HepG2 (cell line): ENCODE data around the gene ARFGEF2. TPM values are rescaled to one million over a fixed set of nuclear protein-coding genes. Genes with fewer than 3 reads are reported as not detected.

Experiments
- ADNP ChIP-seq: sonication (generic); formaldehyde crosslinking; IDR thresholded peaks from 2 replicates; pipeline ENCODE4 v1.4.0; 2020; ENCODE audit warnings: missing genetic modification reagents
- ARNT ChIP-seq: fragments of 450-650 bp; IDR thresholded peaks from 2 replicates; pipeline ENCODE4 v1.6.1; 2017
- CENPX ChIP-seq: sonication (generic); formaldehyde crosslinking; IDR thresholded peaks from 2 replicates; pipeline ENCODE4 v1.9.0; 2021; ENCODE audit warnings: mild to moderate bottlenecking, missing genetic modification reagents, moderate library complexity
- CREM ChIP-seq, 2 experiments: sonication (generic) in 1 of 2; formaldehyde crosslinking in 1 of 2; IDR thresholded peaks; 2 replicates each; pipeline versions ENCODE4 v1.4.0 to v1.6.1; 2016 to 2020; ENCODE audit warnings: antibody characterized with exemption in 1 of 2, mild to moderate bottlenecking in 1 of 2, missing genetic modification reagents in 1 of 2
- FOSL2 ChIP-seq: sonication (generic); formaldehyde crosslinking; IDR thresholded peaks from 2 replicates; pipeline ENCODE4 v1.4.0; 2020; ENCODE audit warnings: missing genetic modification reagents
- HNF1B ChIP-seq: sonication (generic); formaldehyde crosslinking; IDR thresholded peaks from 2 replicates; pipeline ENCODE4 v1.5.1; 2020; ENCODE audit warnings: mild to moderate bottlenecking, moderate library complexity, missing genetic modification reagents
- HOMEZ ChIP-seq: IDR thresholded peaks from 2 replicates; pipeline ENCODE4 v1.6.1; 2016; ENCODE audit warnings: low read depth
- HOXA3 ChIP-seq: sonication (generic); formaldehyde crosslinking; IDR thresholded peaks from 2 replicates; pipeline ENCODE4 v1.5.0; 2020; ENCODE audit warnings: missing genetic modification reagents
- HOXA5 ChIP-seq: sonication (generic); formaldehyde crosslinking; IDR thresholded peaks from 2 replicates; pipeline ENCODE4 v1.4.0; 2020; ENCODE audit warnings: missing genetic modification reagents
- MAFF ChIP-seq: IDR thresholded peaks from 2 replicates; pipeline ENCODE4 v1.6.1; 2011; ENCODE audit warnings: low read depth, low read length, improper control_type of control experiment
- MXD3 ChIP-seq: IDR thresholded peaks from 2 replicates; pipeline ENCODE4 v1.6.1; 2016; ENCODE audit warnings: mild to moderate bottlenecking, missing biosample characterization, missing genetic modification reagents
- NFE2 ChIP-seq: sonication (generic); formaldehyde crosslinking; IDR thresholded peaks from 2 replicates; pipeline ENCODE4 v1.4.0; 2020; ENCODE audit warnings: missing genetic modification reagents
- NONO ChIP-seq, 2 experiments: fragments of 450-650 bp in 1 of 2; sonication (generic) in 1 of 2; formaldehyde crosslinking in 1 of 2; IDR thresholded peaks in 1 of 2; conservative IDR thresholded peaks in 1 of 2; 2 replicates each; pipeline versions ENCODE4 v1.6.1 to v1.8.0; 2017 to 2022; ENCODE audit warnings: mild to moderate bottlenecking in 1 of 2, missing genetic modification reagents in 1 of 2, moderate library complexity in 1 of 2
- PRMT3 ChIP-seq: sonication (generic); formaldehyde crosslinking; IDR thresholded peaks from 2 replicates; pipeline ENCODE4 v1.8.1; 2022; ENCODE audit warnings: low read depth, mild to moderate bottlenecking, moderate library complexity, missing genetic modification reagents, borderline replicate concordance
- RARA ChIP-seq: IDR thresholded peaks from 2 replicates; pipeline ENCODE4 v1.6.1; 2016; ENCODE audit warnings: missing genetic modification reagents, missing compliant biosample characterization
- SAP130 ChIP-seq: IDR thresholded peaks from 2 replicates; pipeline ENCODE4 v1.6.1; 2016; ENCODE audit warnings: low read depth
- SMC3 ChIP-seq: IDR thresholded peaks from 2 replicates; pipeline ENCODE4 v1.6.1; 2011; ENCODE audit warnings: low read length, improper control_type of control experiment
- SPEN ChIP-seq: sonication (generic); formaldehyde crosslinking; IDR thresholded peaks from 2 replicates; pipeline ENCODE4 v1.5.1; 2020; ENCODE audit warnings: low read depth, mild to moderate bottlenecking, missing genetic modification reagents
- ZBTB2 ChIP-seq: sonication (generic); formaldehyde crosslinking; IDR thresholded peaks from 2 replicates; pipeline ENCODE4 v1.8.0; 2022; ENCODE audit warnings: low read depth, missing genetic modification reagents
- ZNF225 ChIP-seq: sonication (generic); formaldehyde crosslinking; IDR thresholded peaks from 2 replicates; pipeline ENCODE4 v1.4.0; 2020; ENCODE audit warnings: mild to moderate bottlenecking, missing genetic modification reagents
- ZNF230 ChIP-seq: sonication (generic); formaldehyde crosslinking; IDR thresholded peaks from 2 replicates; pipeline ENCODE4 v1.4.0; 2020; ENCODE audit warnings: mild to moderate bottlenecking, missing genetic modification reagents
- ZNF30 ChIP-seq: sonication (generic); formaldehyde crosslinking; IDR thresholded peaks from 2 replicates; pipeline ENCODE4 v1.5.0; 2020; ENCODE audit warnings: mild to moderate bottlenecking, missing genetic modification reagents
- ZNF513 ChIP-seq: sonication (generic); formaldehyde crosslinking; conservative IDR thresholded peaks from 2 replicates; pipeline ENCODE4 v1.5.0; 2020; ENCODE audit warnings: missing genetic modification reagents
- ZNF784 ChIP-seq: sonication (generic); formaldehyde crosslinking; IDR thresholded peaks from 2 replicates; pipeline ENCODE4 v1.5.1; 2020; ENCODE audit warnings: missing genetic modification reagents, mild to moderate bottlenecking, borderline replicate concordance
- polyA plus RNA-seq, 8 experiments: library from polyadenylated mRNA; depleted of rRNA in 3 of 8; stranded (reverse) in 7 of 8; unstranded in 1 of 8; fragments of >200 nt; fragmentation: Illumina TruSeq in 4 of 8; extraction: Trizol in 4 of 8; gene quantifications; 2 replicates each; pipeline versions ENCODE4 v1.2.1 to v1.2.3, GENCODE V29; 2011 to 2016; ENCODE audit warnings: low read depth in 4 of 8, missing spikeins in 1 of 8, mixed read lengths in 1 of 8; ENCODE audit not compliant: insufficient read depth in 1 of 8
- total RNA-seq, 5 experiments: library from RNA; depleted of rRNA; stranded (reverse); fragments of >200 nt; fragmentation: Illumina TruSeq; extraction: Trizol; gene quantifications; 2 replicates each; pipeline ENCODE4 v1.2.3, GENCODE V29; 2016; ENCODE audit warnings: low read depth in 1 of 5

ARFGEF2 gene
- total and polyA plus RNA-seq, 2 of the 13 experiments (the other 11 are each of a cell fraction or from before 2014, with no cell fraction given), result 44.0 to 60.8 TPM

GRCh38 chr20:48923149-48923718 lies 1.7 kb downstream of the ARFGEF2 start (continued):
- no peak for TF ChIP-seq MAFF
- TF ChIP-seq ZNF230, result no peak
- TF ChIP-seq NONO (IDR thresholded peaks at IDR 0.05), result no peak
- TF ChIP-seq NONO (CRISPR knock-in tag; conservative IDR thresholded peaks at IDR 0.05), result no peak
- no peak for TF ChIP-seq PRMT3
- TF ChIP-seq MXD3, result no peak
- no peak for TF ChIP-seq ARNT
- no peak for TF ChIP-seq ADNP (CRISPR knock-in tag)
- no peak for TF ChIP-seq HNF1B (CRISPR knock-in tag)
- TF ChIP-seq FOSL2 (CRISPR knock-in tag), result peak; percentile 31
- TF ChIP-seq RARA, result peak; percentile 71
- TF ChIP-seq HOMEZ (CRISPR knock-in tag), result no peak
- TF ChIP-seq ZNF225 (CRISPR knock-in tag), result no peak
- TF ChIP-seq SPEN (CRISPR knock-in tag), result no peak
- peak; percentile 81 for TF ChIP-seq SAP130 (CRISPR knock-in tag)
- no peak for TF ChIP-seq ZNF784 (CRISPR knock-in tag)
- TF ChIP-seq CREM (IDR thresholded peaks at IDR 0.05), result peak; percentile 31; the same call in 1 of the 2 replicates
- no peak for TF ChIP-seq CREM (CRISPR knock-in tag; IDR thresholded peaks at IDR 0.05)
- no peak for TF ChIP-seq CENPX (CRISPR knock-in tag)
- no peak for TF ChIP-seq SMC3
- no peak for TF ChIP-seq ZNF30
- TF ChIP-seq HOXA3 (CRISPR knock-in tag), result no peak
- no peak for TF ChIP-seq ZBTB2 (CRISPR knock-in tag)
- no peak for TF ChIP-seq ZNF513
- peak; percentile 47; the same call in 1 of the 2 replicates for TF ChIP-seq HOXA5
- TF ChIP-seq NFE2 (CRISPR knock-in tag), result no peak
